HG03066 (cell line): ENCODE measurements around the gene MRTFA.
"Not testable (repeated sequence)": the region's sequence is repeated elsewhere in the genome, so short reads cannot be mapped to it uniquely, and the experiment has no call there.

Source experiments
- ATAC-seq: cut with Tn5 transposase; IDR thresholded peaks from one replicate; pipeline ENCODE4 v1.9.1; 2021; ENCODE audit warnings: low read depth; ENCODE audit not compliant: unreplicated experiment

Gene MRTFA

DNA sequence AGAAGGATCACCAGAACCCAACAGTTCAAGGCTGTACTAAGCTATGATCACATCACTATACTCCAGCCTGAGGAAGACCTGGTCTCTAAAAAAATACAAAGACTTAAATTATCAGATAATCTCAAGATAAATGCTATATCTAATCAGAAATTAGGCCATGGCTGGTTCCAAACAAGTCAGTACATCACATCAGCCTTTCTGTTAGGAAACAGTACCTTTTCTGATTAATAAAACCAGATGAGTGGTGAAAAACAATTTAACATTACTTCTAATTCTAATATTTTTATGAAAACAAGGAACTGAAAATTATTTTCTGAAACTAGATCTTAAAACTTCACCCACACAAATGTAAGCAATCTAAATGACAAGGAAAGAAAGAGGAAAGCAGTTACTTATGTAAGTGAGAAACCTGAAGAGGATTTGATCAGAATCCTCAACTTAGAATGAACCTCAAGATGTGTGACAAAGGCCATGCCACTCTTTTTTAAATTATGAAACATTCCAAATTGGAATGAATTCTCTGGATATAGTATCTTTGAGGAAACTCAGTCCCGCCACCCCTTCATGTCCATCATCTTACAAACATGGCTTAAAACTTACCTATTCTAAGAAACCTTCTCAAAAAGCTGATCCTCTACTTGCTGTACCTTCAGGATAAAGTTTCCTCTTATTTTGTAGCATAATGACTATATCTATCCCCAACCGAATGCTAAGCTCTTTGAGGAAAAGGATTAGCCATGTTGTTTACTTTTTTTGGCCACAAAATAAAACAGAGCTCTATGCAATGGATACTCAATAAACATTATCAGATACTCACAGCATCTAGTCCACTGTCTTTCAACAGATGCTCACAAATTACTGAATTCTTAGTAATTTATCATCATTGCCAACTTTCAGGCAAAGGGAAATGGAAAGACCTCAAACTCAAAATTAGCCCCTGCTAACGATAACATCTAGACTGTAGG is 132.0 kb downstream of the MRTFA start:
- no peak for ATAC-seq

DNA sequence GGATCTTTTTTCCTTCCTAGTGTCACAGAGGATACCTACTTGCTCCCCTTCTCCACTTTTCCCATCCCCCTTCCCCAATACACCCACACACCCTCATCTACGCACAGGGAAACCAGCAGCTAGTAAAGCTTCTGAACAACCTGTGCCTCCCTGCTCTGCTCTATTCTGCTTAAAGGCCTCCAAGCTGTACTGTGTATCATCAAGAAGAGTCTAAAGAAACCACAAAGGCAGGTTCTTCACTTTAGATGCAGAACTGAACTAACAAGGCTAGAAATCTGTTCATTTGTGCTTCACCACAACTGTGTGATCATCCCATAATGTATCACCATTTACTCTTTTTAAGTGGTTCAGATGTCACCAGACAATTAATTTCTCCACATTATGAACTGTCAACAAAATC is 133.6 kb downstream of the MRTFA start:
- no peak for ATAC-seq

DNA sequence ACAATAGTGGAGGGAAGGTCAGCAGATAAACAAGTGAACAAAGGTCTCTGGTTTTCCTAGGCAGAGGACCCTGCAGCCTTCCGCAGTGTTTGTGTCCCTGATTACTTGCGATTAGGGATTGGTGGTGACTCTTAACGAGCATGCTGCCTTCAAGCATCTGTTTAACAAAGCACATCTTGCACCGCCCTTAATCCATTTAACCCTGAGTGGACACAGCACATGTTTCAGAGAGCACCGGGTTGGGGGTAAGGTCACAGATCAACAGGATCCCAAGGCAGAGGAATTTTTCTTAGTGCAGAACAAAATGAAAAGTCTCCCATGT is 136.1 kb downstream of the MRTFA start:
- ATAC-seq, result not testable (repeated sequence)

DNA sequence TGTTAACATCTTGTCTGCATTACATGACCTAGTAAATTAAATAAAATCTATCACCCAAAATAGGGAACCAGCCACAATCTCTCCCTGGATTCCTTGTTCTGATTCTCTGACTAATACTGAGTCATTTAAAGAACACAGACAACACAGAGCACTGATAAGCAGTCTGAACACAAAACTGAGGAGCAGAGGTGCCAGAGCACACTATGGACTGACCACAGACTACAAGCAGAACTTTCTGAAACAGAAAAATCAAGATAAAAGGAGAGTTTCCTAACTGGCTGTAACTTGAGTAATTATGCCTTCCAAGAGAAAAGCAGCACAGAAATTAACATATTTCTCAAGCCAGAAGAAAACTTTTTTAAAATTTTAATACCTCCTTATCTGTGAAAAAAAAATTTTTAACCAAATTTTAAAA is 137.3 kb downstream of the MRTFA start:
- ATAC-seq, result no peak

DNA sequence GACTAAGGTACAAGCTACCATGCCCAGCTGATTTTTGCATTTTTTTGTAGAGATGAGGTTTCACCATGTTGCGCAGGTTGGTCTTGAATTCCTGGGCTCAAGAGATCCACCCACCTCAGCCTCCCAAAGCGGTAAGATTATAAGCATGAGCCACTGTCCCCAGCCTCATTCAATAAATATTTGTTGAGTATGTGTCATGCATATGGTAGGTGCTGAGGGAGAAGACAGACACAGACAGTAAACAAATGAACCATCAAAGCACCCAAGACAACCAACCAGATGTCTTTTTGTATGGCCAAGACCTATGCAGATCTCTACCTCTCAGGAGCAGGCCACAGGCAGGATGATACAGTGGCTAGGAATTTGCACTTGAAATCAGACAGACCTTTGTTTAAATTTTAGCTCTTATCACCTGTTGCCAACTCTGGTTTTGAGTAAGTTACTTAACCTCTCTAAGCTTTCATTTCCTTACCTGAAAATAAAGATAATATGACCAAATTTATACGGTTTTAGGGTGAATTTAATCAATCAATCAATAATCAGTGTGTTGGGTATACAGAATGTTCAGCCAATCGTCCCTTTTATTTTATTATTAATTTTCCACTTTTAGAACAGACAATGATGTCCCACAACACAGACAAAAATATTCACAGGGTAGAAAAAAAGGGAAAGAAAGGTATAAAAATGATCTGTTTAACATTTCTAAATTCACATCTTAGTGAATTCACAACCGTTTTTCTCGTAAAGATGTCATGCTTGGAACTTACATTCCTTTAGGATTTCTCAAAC is 137.9 kb downstream of the MRTFA start:
- ATAC-seq, result no peak

DNA sequence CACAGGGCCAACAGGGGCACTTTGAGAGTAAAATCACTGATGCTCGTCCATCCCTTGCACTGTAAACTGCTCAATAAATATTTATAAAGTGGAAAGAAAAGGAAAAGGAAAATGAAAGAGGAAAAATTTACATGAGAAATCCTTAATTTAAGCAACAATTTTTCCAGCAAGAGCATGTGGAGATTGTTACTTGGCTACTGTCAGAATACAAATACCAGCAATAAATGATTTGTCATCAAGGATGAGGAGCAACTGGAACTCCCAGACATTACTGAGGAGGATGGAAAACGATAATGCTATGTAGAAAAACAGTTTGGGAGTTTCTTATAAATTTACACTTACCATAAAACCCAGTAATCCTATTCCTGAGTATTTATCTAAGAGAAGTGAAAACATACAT is 143.1 kb downstream of the MRTFA start:
- ATAC-seq, result no peak

DNA sequence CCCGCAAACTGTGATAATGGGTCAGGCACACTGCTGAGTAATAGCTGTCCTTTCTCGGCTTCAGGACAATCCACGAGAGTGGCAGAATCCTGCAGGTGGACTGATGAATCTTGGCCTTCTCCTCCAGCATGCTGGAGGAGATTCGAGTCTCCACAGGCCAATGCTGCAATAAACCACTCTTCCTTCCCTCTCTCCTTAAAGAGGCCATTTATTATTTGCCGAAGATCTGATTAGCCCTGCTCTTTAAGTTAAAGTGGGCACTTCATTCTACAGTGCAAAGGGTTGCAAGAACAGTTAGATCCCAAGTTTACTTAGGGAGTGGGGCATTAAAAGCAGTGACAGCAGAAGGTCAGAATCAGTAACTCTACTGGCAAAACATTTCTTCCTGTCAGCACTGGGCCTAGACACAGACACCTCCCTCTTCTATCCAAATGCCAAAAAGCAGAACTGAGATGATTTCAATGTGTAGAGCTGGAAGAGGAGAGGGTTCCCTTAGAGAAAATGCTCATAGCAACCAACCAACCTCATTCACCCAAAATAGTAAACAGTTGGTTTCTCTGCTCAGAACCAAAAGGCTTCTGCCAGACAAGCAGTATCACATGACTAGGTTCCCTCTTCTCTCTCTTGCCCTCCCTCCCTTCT is 144.4 kb downstream of the MRTFA start:
- ATAC-seq, result peak; percentile 93

DNA sequence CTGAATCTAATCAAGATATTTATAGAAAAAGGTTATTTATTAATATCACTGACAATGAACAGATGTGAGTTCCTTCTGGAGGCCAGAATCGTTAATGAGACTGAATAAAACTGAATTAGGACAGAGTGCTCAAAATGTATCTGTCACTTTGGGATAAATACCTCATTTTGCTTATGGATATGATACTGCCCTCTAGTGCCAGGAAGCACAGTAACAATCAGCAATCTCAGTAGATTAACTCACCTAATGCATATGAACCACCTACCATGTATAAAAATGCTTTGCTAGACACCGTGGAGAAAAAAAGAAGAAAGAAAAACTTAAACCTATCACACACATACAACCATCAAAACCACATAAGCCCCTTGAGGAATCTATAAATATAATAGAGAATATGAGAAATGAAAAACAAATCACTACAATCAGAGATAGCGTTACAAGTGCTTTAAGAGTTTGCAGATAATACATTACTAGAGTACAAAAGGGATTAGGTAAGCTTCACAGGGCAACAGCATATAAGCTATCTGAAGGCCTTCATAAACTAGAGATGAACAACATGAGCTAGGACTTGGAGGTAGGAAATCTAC is 148.8 kb downstream of the MRTFA start:
- no peak for ATAC-seq

DNA sequence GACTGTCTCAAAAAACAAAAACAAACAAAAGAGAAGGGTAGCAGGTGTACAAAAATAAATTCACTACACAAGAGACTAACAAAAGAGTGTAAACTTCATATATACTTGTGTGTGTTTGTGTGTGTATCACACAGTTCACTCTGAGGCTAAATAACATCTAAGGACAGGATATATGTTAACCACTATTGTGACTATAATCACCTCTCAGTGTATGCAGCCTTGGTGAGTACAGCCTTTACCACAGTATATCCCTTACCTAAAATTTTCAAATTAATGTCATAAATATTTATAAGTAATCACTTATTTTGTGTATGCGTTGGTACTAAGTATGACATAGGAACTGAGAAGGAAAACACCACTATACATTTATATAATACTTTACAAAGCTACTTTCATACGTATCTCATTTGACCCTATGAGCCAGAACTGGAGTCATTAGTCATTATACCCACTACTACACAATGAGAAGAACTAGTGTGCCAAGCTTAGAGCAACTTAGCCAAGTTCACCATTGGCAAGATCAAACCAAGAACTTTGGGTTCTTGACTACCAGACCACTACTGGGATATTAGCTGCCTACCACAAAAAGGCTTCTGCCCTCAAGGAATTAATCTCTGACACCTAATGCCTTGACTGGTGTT is 149.4 kb downstream of the MRTFA start:
- no peak for ATAC-seq

DNA sequence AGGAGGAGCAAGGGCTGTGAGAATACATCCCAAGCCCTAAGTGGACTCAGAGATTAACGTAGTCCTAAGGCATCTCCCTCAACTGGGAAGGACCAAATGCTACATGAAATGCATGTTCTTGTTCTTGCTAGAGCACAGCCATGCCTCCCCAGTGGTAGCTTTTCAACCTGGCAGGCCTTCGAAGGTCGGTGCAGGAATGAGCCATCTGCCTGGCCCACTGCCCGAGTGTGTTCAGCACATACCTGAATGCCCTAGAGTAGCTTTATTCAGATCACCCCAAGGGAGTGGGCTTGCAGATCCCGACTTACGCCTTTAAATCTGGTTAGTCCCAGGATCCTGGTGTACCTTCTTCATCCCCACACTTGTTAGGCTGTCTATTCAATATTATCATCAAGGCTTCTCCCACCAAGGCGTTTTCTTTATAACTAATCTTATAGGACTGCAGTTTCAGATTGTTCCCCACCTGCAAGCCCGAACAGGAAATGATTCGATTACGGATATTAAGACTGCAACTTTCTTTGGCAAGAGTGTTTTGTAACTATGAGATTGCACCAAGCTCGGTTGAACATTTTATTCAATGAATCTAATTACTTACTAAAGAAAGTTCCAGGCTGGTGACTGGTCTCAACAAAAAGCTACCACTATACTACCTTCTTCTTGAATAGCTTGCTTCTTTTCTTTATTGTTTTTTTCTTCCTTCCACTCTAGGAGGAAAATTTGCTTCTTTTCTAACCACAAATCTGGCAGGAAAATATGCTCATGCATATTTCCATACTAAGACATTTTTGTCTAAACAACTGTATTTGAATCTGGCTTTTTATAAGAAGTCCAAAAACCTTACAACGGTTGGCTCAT is 150.5 kb downstream of the MRTFA start:
- no peak for ATAC-seq

DNA sequence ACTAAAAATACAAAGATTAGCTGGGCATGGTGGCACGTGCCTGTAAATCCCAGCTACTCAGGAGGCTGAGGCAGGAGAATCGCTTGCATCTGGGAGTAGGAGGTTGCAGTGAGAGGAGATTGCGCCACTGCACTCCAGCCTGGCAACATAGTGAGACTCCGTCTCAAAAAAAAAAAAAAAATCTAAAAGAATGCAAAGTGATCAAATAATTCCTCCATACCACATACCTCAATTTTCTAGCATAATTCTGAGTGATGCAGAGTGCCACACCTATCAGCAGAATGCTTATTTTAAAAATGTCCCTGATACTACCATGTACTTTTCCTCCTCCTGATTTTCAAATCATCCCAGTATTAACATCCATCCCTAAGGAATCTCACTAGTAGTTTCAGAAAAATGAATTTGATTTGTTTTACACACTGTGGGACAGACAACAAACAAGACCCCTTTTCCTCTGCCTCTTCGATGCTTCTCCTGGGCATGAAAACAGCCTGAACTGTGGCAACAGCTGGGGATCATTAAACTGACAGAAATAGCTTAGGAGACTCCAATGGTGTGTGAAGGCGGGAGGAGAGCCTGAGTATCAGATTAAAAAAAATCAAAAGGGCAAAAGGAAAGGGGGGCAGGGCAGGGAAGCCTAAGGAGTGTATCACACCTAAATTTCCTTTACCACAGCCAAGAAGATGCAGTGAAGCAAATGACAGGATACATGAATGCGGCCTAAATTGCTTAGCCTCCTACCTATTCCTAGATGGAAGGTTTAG is 151.4 kb downstream of the MRTFA start:
- ATAC-seq, result no peak

DNA sequence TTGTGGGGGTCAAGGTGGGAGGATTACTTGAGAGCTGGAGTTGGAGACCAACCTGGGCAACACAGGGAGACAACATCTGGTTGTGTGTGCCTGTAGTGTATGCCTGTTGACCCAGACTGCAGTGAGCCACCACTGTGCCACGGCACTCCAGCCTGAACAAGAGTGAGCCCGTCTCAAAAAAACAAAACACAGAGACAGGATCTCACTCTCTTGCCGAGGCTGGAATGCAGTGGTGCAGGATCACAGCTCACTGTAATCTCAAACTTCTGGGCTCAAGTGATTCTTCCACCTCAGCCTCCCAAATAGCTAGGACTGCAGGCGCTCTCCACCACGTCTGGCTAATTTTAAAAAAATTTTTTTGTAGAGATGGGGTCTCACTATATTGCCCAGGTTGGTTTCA is 153.6 kb downstream of the MRTFA start:
- ATAC-seq, result no peak

DNA sequence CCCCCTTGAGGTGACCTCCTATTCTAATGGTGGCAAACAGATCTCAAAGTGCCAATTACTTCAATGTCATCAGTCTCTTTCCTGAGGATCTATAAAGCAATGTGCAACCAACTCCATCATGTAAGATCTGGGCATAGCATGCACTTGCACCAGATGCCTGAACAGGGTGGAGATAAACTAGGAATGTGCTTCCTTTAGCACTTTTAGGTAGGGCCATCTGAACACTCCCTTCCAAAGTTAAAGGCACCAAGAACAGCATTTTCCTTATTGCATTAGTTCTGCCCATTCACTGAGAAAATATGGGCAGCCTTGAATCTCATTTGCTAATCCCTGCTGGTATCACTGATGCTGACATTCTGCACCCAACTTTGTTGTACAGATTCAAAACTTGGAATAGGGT is 154.1 kb downstream of the MRTFA start:
- ATAC-seq, result no peak

DNA sequence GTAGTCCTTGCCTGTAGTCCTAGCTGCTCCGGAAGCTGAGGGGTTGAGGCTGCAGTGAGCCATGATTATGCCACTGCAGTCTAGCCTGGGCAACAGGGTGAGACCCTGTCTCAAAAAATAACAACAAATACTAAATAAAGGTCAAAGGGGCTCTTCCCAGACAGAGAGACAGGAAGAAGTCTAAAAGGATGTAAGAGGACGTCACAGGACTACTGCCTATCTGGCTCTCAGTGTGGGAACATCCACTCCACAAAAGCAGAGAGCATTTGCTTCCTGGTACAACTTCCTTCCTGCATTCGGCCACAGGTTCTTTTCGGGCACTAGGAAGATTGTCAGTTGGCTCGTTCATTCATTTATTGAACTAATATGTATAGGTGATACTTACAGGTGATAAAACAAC is 155.5 kb downstream of the MRTFA start:
- ATAC-seq, result no peak

DNA sequence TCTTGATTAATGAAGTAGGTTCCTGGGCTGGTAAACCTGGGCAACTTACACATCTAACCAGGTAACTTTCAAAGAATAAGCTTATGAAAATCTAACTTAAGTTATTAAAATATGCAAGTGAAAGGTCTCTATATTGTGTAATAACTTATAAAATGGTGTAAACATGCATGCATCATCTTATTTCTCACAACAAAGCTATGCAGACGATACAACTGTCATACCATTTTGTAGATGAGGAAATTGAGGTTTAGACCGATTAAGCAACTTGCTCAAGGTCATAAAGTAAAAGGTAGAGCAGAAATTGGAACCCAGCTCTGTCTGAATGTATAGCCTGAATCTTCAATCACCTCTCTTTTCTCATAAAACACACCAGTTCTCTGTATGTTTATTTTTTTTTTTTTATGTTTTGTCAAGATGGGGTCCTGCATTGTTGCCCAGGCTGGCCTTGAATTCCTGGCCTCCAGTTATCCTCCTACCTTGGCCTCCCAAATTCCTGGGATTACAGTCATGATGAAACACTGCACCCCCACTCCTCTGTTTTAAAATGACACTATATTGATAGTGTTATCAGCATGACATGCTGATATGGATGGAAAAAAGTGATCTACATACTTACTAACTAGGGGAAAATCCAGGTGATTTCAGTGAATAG is 156.5 kb downstream of the MRTFA start:
- ATAC-seq, result no peak

DNA sequence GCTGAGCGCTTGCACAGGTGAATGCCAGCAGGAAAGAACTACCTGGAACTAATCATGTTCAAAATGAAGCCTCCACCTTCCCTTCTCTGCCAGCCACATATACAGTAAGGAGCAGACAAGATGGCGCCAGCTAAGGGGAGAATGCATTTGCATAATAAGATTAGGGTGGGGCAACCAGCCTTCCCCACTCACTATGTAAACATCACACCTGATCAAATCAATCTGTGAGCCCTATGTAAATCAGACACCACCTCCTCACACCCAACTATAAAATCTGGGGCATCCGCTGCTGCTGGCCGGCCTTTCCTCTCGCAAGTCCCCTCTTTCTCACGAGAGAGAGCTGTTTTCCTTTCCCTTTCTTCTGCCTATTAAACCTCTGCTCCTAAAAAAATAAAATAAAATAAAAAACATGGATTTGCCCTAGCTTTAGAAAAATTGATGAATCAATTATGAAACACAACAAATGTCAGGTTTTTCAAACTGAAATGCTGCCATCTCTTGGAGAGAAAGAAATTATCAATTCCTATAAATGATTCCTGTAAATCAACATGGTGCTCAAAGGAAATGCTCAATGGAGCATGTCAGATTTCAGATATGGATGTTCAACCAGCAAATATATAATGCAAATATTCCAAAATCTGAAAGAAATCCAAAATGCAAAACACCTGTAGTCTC is 157.3 kb downstream of the MRTFA start:
- no peak for ATAC-seq

DNA sequence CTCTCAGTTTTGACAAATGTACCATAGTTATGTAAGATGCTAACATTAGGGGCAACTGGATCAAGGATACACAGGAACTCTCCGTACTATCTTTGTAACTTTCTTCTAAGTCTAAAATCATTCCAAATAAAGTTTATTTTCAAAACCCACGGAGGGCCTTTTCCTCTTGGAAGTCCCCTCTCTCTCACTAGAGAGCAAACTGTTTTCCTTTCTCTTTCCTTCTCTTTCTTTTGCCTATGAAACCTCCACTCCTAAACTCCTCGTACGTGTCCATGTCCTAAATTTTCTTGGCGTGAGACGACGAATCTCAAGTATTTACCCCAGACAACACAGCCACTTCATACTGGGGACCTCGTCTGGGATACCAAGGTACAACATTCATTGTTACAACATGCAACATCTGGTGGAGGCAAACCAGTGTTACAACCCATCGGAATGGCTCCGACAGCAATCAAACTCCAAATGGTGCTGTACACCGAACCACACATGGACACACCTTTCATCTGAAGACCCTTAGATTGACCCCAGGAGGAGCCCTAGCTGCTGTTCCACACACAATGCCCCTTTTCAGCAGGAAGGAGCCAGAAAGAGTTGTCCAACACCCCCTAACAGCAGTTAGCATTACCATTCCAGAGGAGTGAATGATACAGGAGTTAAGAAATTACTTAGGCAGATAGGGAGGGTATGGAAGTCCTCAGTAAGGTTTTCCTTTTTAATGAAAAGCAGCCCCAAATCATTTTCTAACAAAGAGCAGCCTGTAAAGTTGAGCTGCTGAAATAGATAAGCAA is 158.0 kb downstream of the MRTFA start:
- no peak for ATAC-seq
